ENCODE data around the gene CDH10. TPM values are rescaled to one million over a fixed set of nuclear protein-coding genes. Genes with fewer than 3 reads are reported as not detected.

The CDH10 gene
- total RNA-seq (ENCODE audit: low replicate concordance), result 0.70 and 3.8 TPM in 2 replicates

DNA sequence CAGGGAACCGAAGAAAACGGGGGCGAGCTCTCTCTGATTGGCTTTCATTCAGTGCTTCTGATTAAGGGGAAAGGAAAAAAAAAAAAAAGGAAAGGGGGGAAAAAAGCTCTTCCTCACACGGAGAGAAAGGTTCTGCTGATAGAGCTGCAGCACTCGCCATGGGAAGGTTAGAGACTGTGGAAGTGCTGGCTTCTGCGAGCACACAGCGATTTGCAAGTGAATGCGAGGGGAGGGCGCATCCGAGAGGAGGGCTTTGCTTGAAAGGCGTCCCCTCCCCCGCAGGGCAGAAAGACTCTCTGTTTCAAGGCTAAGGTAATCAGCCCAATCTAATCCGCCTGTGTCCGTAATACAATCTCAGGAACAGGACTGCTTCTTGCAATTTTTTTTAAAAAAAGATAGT, at the start of gene CDH10:
CDH10 (minus strand) TSS at position 218 of the 400 bp plus-strand sequence. CDS start 51,488 bp downstream, outside the sequence.

